Adipose tissue (tissue), 3 donors: ENCODE results near the gene THOP1. TPM values are rescaled to one million over a fixed set of nuclear protein-coding genes. Genes with fewer than 3 reads are reported as not detected.

Source experiments
- H3K27ac ChIP-seq: one replicate; pipeline ENCODE4 v1.5.1; 2013; ENCODE audit warnings: low read depth, low read length
- WGBS, 3 donors: extraction: QIAGEN DNeasy Blood & Tissue Kit; methylation state at CpG; one replicate each; pipeline ENCODE4 v1.1.7; 2013; 5-methylcytosine and 5-hydroxymethylcytosine counted together
- polyA plus RNA-seq, 3 donors: library from polyadenylated mRNA; stranded (reverse); fragments of 200-250 nt; gene quantifications; one replicate each; pipeline ENCODE4 v1.2.3, GENCODE V29; 2013
- donor health status: healthy with polysubstance abuse.
- donor health status: Bipolar disorder and iron deficiency.
- donor health status: healthy.

THOP1 gene
- 10 to 100 TPM; 24.0 to 33.0 (median 32.8) TPM for polyA plus RNA-seq

DNA sequence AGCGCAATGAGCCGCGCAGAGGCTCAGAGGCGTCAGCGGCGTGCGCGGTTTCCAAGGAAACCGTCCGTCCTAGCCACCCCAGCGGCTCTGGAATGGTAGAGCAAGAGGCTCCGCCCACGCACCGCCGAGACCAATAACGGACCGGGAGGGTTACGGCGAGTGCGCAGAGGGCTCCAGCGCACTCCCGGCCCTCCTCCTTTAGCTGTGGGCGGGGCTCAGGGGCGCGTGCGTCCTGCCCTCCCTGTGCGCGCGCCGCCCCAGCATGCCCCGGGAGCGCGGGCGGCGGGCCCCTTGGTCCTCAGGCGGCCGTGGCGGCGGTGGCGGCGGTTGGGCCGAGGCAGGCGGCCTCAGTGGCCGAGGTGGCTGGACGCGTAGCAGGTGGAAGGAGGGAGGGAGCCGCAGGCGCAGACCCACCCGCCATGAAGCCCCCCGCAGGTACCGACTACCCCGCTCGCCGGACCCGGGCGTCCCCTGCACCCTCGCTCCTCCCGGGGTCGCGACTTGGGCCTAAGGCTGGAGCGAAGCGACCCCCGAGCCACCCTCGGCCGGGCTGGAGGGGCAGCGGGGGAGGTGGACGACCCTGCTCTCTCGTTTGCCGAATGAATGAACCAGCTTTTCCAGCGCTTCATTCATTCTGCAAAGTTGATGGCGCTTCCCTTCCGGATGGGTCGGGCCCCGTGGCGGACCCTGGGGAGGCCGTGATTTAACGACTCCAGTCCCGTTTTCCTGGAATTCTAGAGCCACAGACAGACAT lies at the start of gene THOP1:
Gene THOP1 (plus strand): TSS at position 260 of the 754 bp plus-strand sequence. CDS start 160 bp downstream, at position 420.
- WGBS, 3 donors, result 0 to 1% (median 1%) methylated on average over 66 to 78 of the region's 78 CpGs

GRCh38 chr19:2736550-2737190 lies 48.6 kb upstream of the THOP1 start:
- 85 to 92% (median 89%) methylated on average over 15 of the region's 15 CpGs for WGBS, 3 donors

More for the DNA sequence above, at the start of gene THOP1:
- no peak within 1 kb of the TSS for H3K27ac ChIP-seq

DNA sequence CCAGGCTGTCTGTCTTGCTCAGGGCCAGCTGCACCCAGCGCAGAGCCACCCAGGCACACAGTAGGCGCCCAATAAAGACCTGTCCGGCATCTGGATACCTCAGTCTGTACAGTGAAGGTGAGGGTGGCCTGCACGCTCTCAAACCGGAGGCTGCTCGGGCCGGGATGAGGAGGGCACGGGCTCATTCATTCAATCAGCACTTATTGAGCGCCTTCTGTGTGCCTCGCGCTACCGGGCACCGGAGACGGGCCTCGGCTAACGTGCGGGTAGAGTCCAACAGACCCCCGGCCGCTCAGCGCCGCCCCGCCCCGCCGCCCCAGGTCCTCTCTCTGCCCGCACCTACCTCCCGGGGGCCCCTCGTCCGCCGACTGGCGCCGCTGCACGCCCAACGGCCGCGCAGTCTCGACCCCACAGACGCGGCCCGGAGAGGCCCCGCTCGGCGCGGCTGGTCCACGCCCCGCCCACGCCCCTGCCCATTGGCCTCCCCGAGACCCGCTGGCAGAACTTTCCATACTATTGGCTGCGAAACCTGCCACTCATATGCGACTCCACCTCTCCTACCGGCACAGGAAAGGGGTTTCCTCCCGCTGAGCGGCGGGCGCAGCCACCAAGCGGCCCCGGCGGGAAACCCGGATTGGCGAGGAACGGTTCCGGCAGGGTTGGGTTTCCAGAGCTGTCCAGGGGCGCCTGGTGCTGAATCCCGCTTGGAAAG lies 45.5 kb upstream of the THOP1 start, which contains the start of gene SLC39A3:
Gene SLC39A3 (minus strand): TSS at position 416 of the 712 bp plus-strand sequence. CDS start 2,760 bp downstream, outside the sequence.
- no peak within 1 kb of the TSS for H3K27ac ChIP-seq
- WGBS, 3 donors, result 1% methylated on average over 57 to 64 of the region's 64 CpGs

More at GRCh38 chr19:2736550-2737190, 48.6 kb upstream of the THOP1 start:
- no peak overlapping the region for H3K27ac ChIP-seq

- 43 to 46% (median 45%) methylated on average over 13 of the region's 13 CpGs for WGBS, 3 donors
- no peak overlapping the region for H3K27ac ChIP-seq
Measured at GRCh38 chr19:2740314-2740656, 45.0 kb upstream of the THOP1 start.

DNA sequence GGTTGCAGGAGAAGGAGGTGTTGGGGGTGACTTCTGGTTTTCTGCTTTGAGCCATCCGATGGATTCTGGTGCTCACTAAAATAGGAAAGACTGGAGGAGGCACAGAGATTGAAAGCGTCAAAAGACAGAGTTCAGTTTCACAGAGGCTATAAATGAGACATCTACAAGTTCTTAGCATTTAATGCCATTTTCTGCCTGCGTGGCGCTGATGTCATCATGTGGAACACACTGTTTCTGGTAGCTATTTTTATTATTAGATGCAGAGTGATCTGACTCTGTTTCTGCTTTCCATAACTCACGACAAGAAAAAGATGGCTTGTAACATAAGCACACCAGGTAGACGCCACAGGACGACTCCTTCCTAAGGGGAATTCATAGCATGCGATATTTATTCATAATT lies 42.2 kb upstream of the THOP1 start:
- WGBS, 3 donors, result 64 to 80% (median 78%) methylated on average over 8 of the region's 8 CpGs
- H3K27ac ChIP-seq, result no peak overlapping the region

- no peak overlapping the region for H3K27ac ChIP-seq
- 38 to 48% (median 41%) methylated on average over 4 of the region's 4 CpGs for WGBS, 3 donors
Measured at GRCh38 chr19:2744113-2744512, 41.2 kb upstream of the THOP1 start.

DNA sequence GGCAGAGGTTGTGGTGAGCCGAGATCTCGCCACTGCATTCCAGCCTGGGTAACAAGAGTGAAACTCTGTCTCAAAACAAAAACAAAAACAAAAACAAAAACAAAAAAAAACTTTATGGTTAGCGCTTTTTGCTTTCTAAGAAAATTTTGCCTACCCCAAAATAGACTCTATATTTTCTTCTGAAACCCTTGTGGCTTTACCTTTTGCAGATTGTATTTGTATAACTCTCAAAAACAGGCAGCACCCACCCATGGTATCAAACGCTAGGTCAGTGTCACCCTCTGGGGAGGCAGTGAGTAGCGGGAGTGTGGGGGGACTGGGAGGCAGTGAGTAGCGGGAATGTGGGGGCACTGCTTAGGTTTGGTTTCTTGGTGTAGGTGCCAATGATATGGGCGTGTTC lies 38.0 kb upstream of the THOP1 start:
- WGBS, 3 donors, result 81 to 84% (median 82%) methylated on average over 7 of the region's 7 CpGs
- H3K27ac ChIP-seq, result no peak overlapping the region

- WGBS, 3 donors, result 58 to 77% (median 64%) methylated on average over 17 of the region's 17 CpGs
- H3K27ac ChIP-seq, result no peak overlapping the region
Measured at GRCh38 chr19:2750808-2751437, 34.4 kb upstream of the THOP1 start.

- 86 to 89% (median 87%) methylated on average over 21 of the region's 21 CpGs for WGBS, 3 donors
Measured at GRCh38 chr19:2751438-2751830, 33.9 kb upstream of the THOP1 start.

GRCh38 chr19:2754659-2755447 lies 30.4 kb upstream of the THOP1 start:
- H3K27ac ChIP-seq, result no peak overlapping the region
- 91 to 95% (median 94%) methylated on average over 42 to 43 of the region's 43 CpGs for WGBS, 3 donors

More at GRCh38 chr19:2751438-2751830, 33.9 kb upstream of the THOP1 start:
- H3K27ac ChIP-seq, result no peak overlapping the region

- no peak overlapping the region for H3K27ac ChIP-seq
- 91 to 93% (median 91%) methylated on average over 16 of the region's 16 CpGs for WGBS, 3 donors
Measured at GRCh38 chr19:2755448-2755705, 29.9 kb upstream of the THOP1 start.

- 90 to 94% (median 90%) methylated on average over 16 of the region's 16 CpGs for WGBS, 3 donors
- no peak overlapping the region for H3K27ac ChIP-seq
Measured at GRCh38 chr19:2755811-2756210, 29.5 kb upstream of the THOP1 start.

- 79 to 89% (median 81%) methylated on average over 8 of the region's 8 CpGs for WGBS, 3 donors
- H3K27ac ChIP-seq, result no peak overlapping the region
Measured at GRCh38 chr19:2756477-2756876, 28.8 kb upstream of the THOP1 start.

- WGBS, 3 donors, result 93 to 95% (median 93%) methylated on average over 42 to 48 of the region's 48 CpGs
- H3K27ac ChIP-seq, result no peak overlapping the region
Measured at GRCh38 chr19:2756921-2757881, 28.1 kb upstream of the THOP1 start.

DNA sequence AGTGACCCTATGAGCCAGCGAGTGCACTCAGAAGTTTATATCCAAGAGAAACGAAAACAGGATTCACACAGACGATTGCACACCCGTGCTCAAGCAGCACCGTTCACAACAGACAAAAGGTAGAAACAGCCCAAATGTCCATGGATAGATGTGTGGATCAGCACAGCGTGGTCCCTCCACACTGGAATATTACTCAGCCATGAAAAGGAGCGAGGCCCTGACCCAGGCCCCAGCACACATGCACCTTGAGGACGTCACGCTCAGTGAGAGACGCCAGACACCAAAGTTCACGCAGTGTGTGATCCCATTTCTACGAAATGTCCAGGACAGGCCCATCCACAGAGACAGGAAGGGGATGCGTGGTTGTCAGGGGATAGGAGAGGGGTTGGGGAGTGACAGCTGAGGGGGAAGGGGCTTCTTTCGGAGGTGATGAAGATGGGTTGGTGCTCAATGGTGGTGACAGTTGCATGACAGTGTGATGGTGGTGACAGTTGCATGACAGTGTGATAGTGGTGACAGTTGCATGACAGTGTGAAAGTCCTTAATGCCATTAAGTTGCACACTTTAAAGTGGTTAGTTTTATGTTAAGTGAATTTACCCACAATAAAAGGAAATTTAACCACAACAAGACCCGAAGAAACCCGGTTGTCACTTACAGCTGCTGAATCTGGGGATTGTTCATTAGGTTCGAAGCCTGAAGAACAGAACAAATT lies 26.5 kb upstream of the THOP1 start:
- WGBS, 3 donors, result 93 to 95% (median 94%) methylated on average over 17 of the region's 17 CpGs

DNA sequence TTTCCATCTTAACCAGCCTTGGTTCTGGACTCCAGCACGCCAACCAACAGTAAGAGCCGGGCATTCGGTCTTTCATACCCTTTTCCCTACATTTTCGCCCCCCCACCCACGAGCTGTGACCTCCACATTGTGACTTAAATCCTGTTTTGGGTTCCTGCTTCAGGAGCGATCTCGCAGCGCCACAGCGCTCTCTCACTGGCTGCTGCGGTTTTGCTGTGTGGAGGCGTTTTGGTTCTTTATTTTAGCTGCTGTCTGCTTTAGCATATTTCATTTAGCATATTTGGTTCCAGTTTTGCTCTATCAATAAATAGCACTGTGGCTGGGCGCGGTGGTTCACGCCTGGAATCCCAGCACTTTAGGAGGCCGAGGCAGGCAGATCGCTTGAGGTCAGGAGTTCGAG lies 25.9 kb upstream of the THOP1 start:
- no peak overlapping the region for H3K27ac ChIP-seq
- 91 to 94% (median 92%) methylated on average over 17 of the region's 17 CpGs for WGBS, 3 donors

More for the DNA sequence above, 26.5 kb upstream of the THOP1 start:
- H3K27ac ChIP-seq, result no peak overlapping the region
